ENCODE results near the gene TPRA1.

DNA sequence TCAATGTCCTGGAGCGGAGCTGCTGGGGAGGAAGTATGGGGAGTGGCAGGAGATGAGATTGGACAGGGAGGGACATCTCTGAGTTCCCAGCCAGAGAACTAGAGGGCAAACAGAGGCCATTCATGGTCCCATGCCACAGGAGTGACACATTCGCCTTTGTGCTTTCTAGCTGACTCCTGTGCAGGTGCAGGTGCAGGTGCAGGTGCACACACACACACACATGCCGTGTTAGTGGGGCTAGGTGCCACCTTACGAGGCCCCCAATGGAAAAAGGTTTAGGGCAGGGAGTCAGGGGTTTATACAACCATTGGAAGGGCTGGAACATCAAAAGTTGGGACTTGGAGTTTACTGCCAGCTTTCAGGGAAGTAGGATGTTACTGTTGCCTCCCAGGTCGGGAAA is 52.0 kb downstream of the TPRA1 start:
- TF ChIP-seq, protein P1, sequence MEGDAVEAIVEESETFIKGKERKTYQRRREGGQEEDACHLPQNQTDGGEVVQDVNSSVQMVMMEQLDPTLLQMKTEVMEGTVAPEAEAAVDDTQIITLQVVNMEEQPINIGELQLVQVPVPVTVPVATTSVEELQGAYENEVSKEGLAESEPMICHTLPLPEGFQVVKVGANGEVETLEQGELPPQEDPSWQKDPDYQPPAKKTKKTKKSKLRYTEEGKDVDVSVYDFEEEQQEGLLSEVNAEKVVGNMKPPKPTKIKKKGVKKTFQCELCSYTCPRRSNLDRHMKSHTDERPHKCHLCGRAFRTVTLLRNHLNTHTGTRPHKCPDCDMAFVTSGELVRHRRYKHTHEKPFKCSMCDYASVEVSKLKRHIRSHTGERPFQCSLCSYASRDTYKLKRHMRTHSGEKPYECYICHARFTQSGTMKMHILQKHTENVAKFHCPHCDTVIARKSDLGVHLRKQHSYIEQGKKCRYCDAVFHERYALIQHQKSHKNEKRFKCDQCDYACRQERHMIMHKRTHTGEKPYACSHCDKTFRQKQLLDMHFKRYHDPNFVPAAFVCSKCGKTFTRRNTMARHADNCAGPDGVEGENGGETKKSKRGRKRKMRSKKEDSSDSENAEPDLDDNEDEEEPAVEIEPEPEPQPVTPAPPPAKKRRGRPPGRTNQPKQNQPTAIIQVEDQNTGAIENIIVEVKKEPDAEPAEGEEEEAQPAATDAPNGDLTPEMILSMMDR (IDR thresholded peaks at IDR 0.05), result no peak
- TF ChIP-seq POLR2A (IDR thresholded peaks at IDR 0.05), result no peak
